Caco-2 (cell line): ENCODE data around the gene SH3GLB2. TPM values are rescaled to one million over a fixed set of nuclear protein-coding genes. Genes with fewer than 3 reads are reported as not detected.

Experiments
- BruUV-seq: library from RNA; stranded (reverse); fragments of 400-500 nt; replicated peaks from 2 replicates; lab custom pipeline; 2021; lab: Mats Ljungman, UMichigan
- CTCF ChIA-PET: fragments of 300-600 bp; sonication (Branson Sonifier 250); formaldehyde crosslinking; loops from one replicate; lab custom pipeline; 2022; ENCODE audit warnings: antibody characterized with exemption; lab: Charles Lee
- POLR2A ChIA-PET: fragments of 300-600 bp; sonication (Branson Sonifier 250); formaldehyde crosslinking; loops from one replicate; lab custom pipeline; 2022; ENCODE audit warnings: antibody characterized with exemption; lab: Charles Lee
- DNase-seq, 2 experiments: peaks; one replicate each; pipeline versions ENCODE4 v3.0.0 to v3.0.0-alpha.2; 2020 to 2022
- H3K27me3 ChIP-seq: replicated peaks from 2 replicates; pipeline ENCODE4 v1.6.0; 2011; ENCODE audit warnings: low read length; ENCODE audit not compliant: control insufficient read depth, insufficient read depth
- H3K36me3 ChIP-seq: 2 replicates; pipeline ENCODE4 v1.5.1; 2011; ENCODE audit warnings: low read length; ENCODE audit not compliant: control insufficient read depth, insufficient read depth
- H3K4me1 ChIP-seq: fragments of 250-450 bp; sonication (Bioruptor Pico); 2 replicates; pipeline ENCODE4 v1.5.1; 2020; ENCODE audit warnings: mild to moderate bottlenecking
- H3K4me3 ChIP-seq: 2 replicates; pipeline ENCODE4 v1.5.1; 2011; ENCODE audit warnings: low read depth, mild to moderate bottlenecking, control low read depth, low read length
- H3K9me3 ChIP-seq: fragments of 250-450 bp; sonication (Bioruptor Pico); 2 replicates; pipeline ENCODE4 v1.5.1; 2020; ENCODE audit warnings: mild to moderate bottlenecking, moderate library complexity
- H3K27ac Mint-ChIP-seq: one replicate; pipeline ENCODE4 v1.8.0; 2022; ENCODE audit warnings: mixed read lengths; ENCODE audit not compliant: unreplicated experiment
- H3K27me3 Mint-ChIP-seq: one replicate; pipeline ENCODE4 v1.8.0; 2022; ENCODE audit warnings: mixed read lengths; ENCODE audit not compliant: insufficient read depth, unreplicated experiment
- H3K36me3 Mint-ChIP-seq: one replicate; pipeline ENCODE4 v1.8.0; 2022; ENCODE audit warnings: mild to moderate bottlenecking, mixed read lengths; ENCODE audit not compliant: insufficient read depth, unreplicated experiment
- H3K4me1 Mint-ChIP-seq: one replicate; pipeline ENCODE4 v1.8.0; 2022; ENCODE audit warnings: low read depth, mixed read lengths; ENCODE audit not compliant: unreplicated experiment
- H3K4me3 Mint-ChIP-seq: one replicate; pipeline ENCODE4 v1.8.0; 2022; ENCODE audit warnings: mild to moderate bottlenecking, moderate library complexity, mixed read lengths; ENCODE audit not compliant: unreplicated experiment
- H3K9me3 Mint-ChIP-seq: one replicate; pipeline ENCODE4 v1.8.0; 2022; ENCODE audit warnings: mixed read lengths; ENCODE audit not compliant: unreplicated experiment
- intact Hi-C: fragments of 100-400 bp; cut with micrococcal nuclease; formaldehyde crosslinking; loops from one replicate; pipeline ENCODE4 v1.10.0; 2022; ENCODE audit not compliant: unreplicated experiment
- total RNA-seq: library from RNA; stranded (reverse); gene quantifications from 2 replicates; pipeline ENCODE4 v1.2.3, GENCODE V29; 2022
- TF ChIP-seq, protein P1 (sequence below), 2 experiments: fragments of 200-600 bp in 1 of 2; IDR thresholded peaks; 1 replicate in 1 of 2; 2 replicates in 1 of 2; pipeline versions ENCODE4 v1.5.1 to v1.8.0; 2011 to 2022; ENCODE audit warnings: antibody characterized with exemption in 1 of 2, control low read depth in 1 of 2, inconsistent platforms in 1 of 2, low read depth in 1 of 2, low read length in 1 of 2, mild to moderate bottlenecking in 1 of 2, moderate library complexity in 1 of 2; ENCODE audit not compliant: insufficient read depth in 1 of 2, severe bottlenecking in 1 of 2, unreplicated experiment in 1 of 2

The SH3GLB2 gene
- total RNA-seq, 1 experiment from 2014 or later: 66.7 TPM

DNA sequence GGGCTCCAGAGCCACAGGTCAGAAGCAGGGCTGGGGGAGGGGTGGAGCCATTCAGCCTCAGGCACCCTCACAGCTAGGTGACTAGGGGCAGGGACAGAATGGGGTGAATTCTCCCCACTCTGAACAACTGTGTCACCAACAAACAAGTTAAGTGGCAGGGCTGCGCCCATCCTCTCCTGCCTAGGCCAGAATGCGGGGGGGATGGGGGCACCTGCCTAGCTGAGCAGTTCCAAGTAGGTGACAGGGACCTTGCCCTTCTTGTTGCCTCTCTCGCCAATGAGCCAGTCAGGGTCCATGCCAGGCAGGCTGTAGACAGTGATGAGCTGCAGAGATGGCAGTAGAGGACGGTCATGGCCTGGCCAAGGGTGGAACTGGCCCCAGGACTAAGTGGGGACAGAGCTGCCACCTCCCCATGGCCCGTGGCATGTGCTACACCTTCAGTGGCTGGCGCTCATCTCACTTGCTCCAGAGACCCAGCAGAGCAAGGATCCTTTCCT lies 19.6 kb downstream of the SH3GLB2 start:
- no peak overlapping the region for H3K4me3 ChIP-seq
- no peaks in the 10 kb centered on the region for H3K4me1 Mint-ChIP-seq
- peaks cover 5% of the 10 kb centered on the region for H3K36me3 ChIP-seq
- ChIA-PET CTCF (interaction anchor here (3.1 kb wide), 1 partner anchor 20 kb away, joined by 10 read pairs; the partner anchor contains the start of gene SH3GLB2), POLR2A (no interaction called here)
- H3K36me3 Mint-ChIP-seq: peaks cover 64% of the 10 kb centered on the region
- no peaks in the 10 kb centered on the region for H3K9me3 ChIP-seq
- no peak overlapping the region for H3K4me3 Mint-ChIP-seq
- H3K4me1 ChIP-seq: no peaks in the 10 kb centered on the region
- TF ChIP-seq, protein P1, sequence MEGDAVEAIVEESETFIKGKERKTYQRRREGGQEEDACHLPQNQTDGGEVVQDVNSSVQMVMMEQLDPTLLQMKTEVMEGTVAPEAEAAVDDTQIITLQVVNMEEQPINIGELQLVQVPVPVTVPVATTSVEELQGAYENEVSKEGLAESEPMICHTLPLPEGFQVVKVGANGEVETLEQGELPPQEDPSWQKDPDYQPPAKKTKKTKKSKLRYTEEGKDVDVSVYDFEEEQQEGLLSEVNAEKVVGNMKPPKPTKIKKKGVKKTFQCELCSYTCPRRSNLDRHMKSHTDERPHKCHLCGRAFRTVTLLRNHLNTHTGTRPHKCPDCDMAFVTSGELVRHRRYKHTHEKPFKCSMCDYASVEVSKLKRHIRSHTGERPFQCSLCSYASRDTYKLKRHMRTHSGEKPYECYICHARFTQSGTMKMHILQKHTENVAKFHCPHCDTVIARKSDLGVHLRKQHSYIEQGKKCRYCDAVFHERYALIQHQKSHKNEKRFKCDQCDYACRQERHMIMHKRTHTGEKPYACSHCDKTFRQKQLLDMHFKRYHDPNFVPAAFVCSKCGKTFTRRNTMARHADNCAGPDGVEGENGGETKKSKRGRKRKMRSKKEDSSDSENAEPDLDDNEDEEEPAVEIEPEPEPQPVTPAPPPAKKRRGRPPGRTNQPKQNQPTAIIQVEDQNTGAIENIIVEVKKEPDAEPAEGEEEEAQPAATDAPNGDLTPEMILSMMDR (IDR thresholded peaks at IDR 0.05; ENCODE audit: insufficient read depth in 1 of 2, low read depth in 1 of 2, low read length in 1 of 2, severe bottlenecking in 1 of 2, unreplicated experiment in 1 of 2): no peak
- no peak for DNase-seq
- peak overlapping the region; percentile 19 for H3K27ac Mint-ChIP-seq
- intact Hi-C loops: no loop called here
- BruUV-seq: no TSS peak
- H3K27me3 ChIP-seq: no peaks in the 10 kb centered on the region
- no peaks in the 10 kb centered on the region for H3K9me3 Mint-ChIP-seq
- H3K27me3 Mint-ChIP-seq: no peaks in the 10 kb centered on the region

DNA sequence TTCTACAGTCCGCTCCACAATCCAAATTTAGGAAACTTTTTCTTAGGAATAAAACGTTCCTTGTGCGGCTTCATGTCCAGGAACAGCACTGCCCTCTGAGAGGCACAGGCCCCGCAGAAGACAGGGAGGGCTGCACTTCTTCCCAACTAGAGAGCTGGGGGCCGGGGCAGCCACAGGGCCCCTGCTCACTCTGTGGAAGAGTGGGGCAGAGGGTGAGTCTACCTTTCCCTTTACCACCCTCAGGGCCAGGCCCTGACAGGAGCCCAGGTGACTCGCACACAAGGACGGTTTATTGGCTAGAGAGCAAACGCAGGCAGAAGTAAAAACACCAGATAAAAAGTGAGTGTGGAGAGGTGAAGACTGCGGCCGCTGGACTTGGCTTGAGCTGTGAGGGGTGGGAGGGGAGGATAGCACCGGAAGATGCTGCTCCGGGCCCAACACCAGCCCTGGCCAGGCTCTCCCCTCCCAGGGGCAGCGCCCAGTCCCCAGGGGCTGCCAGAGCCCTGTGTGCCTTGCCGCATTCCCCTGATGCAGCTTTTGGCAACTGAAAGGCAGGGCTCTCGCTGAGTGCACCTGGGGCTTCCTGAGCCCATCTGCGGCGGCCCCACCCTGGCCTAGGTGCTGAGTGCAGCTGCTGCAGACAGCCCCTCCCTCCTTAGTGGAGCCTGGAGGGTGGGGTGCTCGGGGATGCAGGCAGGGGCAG lies 20.2 kb downstream of the SH3GLB2 start:
- Mint-ChIP-seq H3K36me3 (peaks cover 70% of the 10 kb centered on the region), H3K9me3 (no peaks in the 10 kb centered on the region), H3K27me3 (no peaks in the 10 kb centered on the region), H3K4me3 (no peak overlapping the region), H3K4me1 (no peaks in the 10 kb centered on the region), H3K27ac (peak overlapping the region; percentile 78)
- BruUV-seq: TSS peak; percentile 25
- DNase-seq: no peak
- H3K4me3 ChIP-seq: no peak overlapping the region
- H3K36me3 ChIP-seq: peaks cover 2% of the 10 kb centered on the region
- no peaks in the 10 kb centered on the region for H3K4me1 ChIP-seq
- ChIA-PET CTCF (interaction anchor here (3.1 kb wide), 1 partner anchor 21 kb away, joined by 10 read pairs; the partner anchor contains the start of gene SH3GLB2), POLR2A (no interaction called here)
- intact Hi-C loops: loop anchor here (2.0 kb wide), 1 partner anchor 21 kb away; the partner anchor contains the start of gene SH3GLB2
- H3K9me3 ChIP-seq: no peaks in the 10 kb centered on the region
- no peaks in the 10 kb centered on the region for H3K27me3 ChIP-seq
- TF ChIP-seq, protein P1 (IDR thresholded peaks at IDR 0.05; ENCODE audit: insufficient read depth in 1 of 2, low read depth in 1 of 2, low read length in 1 of 2, severe bottlenecking in 1 of 2, unreplicated experiment in 1 of 2): no peak

DNA sequence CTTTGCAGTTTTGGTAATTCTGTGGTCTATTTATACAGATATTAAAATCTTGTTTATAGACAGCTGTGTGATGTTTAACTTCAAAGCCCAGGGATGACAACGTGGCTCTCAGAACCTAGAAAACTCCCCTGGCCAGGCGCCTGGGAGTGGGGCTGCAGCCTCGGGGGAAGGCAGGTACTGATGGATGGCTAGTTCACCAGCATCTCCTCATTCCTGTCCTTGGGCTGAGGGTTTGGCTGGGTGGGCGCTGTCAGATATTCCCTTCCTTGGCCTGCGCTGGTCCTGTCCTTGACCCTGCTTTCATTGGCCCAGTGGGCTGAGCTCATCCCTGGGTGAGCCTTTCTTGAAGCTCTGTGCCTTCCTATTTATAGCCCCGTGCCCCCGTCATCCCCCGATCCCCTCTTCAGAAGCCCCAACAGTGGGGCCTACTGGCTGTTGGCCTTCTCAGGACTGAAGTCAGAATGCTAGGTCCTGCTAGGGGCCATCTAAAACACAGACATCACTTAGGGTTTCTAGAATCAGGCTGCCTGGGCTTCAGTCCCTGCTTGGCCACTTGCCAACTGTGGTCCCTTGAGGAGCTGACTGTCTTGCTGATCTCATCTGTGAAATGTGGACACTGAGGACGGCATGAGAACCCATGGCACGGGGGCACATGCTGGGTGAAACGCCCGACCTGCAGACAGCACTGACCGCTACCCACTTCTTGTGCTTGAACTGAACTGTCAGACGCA lies 20.9 kb downstream of the SH3GLB2 start:
- Mint-ChIP-seq H3K27me3 (no peaks in the 10 kb centered on the region), H3K9me3 (no peaks in the 10 kb centered on the region), H3K27ac (peak overlapping the region; percentile 78), H3K4me3 (no peak overlapping the region), H3K36me3 (peaks cover 77% of the 10 kb centered on the region), H3K4me1 (no peaks in the 10 kb centered on the region)
- Histone ChIP-seq H3K4me3 (no peak overlapping the region), H3K4me1 (no peaks in the 10 kb centered on the region), H3K36me3 (peaks cover 2% of the 10 kb centered on the region), H3K27me3 (no peaks in the 10 kb centered on the region), H3K9me3 (no peaks in the 10 kb centered on the region)
- POLR2A ChIA-PET: no interaction called here
- BruUV-seq: no TSS peak
- CTCF ChIA-PET: interaction anchor here (0.5 to 3.1 kb wide), 2 partner anchors 13 to 22 kb away, joined by 4 to 10 read pairs; partner anchors contain the start of gene SH3GLB2
- intact Hi-C loops: loop anchor here (2.0 kb wide), 1 partner anchor 22 kb away; the partner anchor contains the start of gene SH3GLB2
- TF ChIP-seq, protein P1 (IDR thresholded peaks at IDR 0.05; ENCODE audit: insufficient read depth in 1 of 2, low read depth in 1 of 2, low read length in 1 of 2, severe bottlenecking in 1 of 2, unreplicated experiment in 1 of 2): no peak
- DNase-seq: no peak
